ENCODE data around the gene NOSIP.

NOSIP gene

GRCh38 chr19:49544154-49544553, 36.2 kb downstream of the NOSIP start:
- DNase-seq (ENCODE audit: low read depth), result no peak

GRCh38 chr19:49543032-49543431, 37.3 kb downstream of the NOSIP start:
- DNase-seq (ENCODE audit: low read depth), result no peak

DNA sequence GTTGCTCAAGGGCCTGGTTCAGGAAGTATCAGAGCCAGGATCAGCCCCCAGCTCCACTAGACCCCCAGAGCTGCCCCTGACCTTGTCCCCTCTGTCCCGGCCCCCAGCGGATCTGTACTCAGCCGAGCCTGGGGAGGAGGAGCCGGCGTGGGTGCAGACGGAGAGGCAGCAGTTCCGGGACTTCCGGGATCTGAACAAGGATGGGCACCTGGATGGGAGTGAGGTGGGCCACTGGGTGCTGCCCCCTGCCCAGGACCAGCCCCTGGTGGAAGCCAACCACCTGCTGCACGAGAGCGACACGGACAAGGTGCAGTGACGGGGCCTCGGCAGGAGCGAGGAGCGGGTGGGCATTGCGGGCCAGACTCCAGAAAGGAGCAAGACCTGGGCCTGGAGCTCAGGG, 37.9 kb downstream of the NOSIP start:
- no peak for DNase-seq (ENCODE audit: low read depth)

- DNase-seq (ENCODE audit: low read depth), result no peak
These were observed 38.4 kb downstream of the NOSIP start for GRCh38 chr19:49541914-49542313.

- no peak for DNase-seq (ENCODE audit: low read depth)
These were observed 41.0 kb downstream of the NOSIP start for GRCh38 chr19:49539192-49539952.

DNA sequence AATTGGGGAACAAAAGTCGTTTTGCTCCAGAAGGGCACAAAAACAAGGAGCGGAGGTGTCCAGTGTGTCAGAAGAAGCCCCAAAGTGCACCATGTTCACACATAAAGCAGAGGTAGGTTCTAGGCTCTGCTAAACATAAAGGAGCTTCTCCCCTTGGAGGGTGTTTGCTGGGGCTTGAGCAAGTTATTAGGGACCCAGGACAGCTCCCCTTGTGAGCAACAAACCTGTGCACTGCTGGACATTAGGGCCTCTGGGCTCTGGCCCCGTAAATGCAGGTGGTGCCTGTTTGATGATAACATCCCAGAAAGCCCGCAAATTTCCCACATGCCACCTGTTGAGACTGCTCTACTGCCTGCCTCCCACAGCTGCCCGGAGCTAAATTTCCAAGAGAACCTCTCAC, 41.7 kb downstream of the NOSIP start:
- DNase-seq (ENCODE audit: low read depth), result no peak

DNA sequence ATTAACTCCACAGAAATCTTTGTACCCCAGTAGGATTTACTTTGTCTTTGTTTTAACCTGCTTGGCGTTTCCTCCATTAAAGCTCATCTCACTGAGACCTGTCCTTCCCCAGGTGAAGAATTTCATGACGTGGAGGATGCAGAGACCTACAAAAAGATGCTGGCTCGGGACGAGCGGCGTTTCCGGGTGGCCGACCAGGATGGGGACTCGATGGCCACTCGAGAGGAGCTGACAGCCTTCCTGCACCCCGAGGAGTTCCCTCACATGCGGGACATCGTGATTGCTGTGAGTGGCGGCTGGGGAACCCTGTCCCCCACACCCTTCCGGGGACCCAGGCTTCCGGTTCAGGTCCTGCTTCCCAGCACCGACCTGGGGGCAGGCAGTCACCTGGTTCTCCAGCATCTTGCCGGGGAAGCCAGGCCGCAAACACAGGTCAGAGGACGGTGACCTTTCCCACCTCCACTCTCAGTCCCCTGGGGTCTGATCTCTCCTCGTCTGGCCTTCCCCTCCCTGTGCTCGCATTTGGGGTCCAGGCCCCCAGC, 43.4 kb downstream of the NOSIP start:
- DNase-seq (ENCODE audit: low read depth), result no peak

DNA sequence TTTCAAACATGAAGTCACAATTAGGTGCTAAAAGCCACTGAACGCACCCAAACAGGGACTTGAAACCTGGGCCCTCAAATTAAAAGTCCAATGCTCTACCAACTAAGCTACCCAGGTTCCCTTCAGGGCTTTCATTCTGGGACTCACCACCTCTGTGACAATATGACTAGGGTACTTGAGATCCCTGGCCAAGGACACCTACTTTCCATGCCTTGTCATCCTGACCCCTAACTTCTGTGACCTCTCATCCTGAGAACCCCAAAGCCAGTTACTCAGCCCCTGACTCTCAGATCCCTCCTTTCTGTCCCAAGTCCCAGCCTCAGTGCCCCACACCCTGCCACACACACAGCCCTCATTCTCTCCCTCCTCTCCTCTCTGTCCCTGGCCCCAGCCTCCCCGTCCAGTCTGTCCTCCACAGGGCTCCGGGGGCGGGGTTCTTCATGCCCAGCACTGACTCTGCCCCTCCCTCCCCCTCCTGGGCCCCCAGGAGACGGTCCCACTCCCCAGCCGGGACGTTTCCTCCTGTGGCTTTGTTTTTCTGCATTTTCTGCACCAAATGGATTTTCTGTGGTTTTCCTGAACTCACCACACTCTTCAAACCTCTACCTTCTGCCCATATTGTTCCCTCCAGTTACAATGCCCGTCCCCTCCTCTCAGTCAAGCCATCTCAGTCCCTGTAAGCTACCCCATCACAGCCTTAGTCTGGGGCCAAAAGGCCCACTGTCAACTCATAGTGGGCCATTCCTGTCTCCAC, 45.5 kb downstream of the NOSIP start:
- DNase-seq (ENCODE audit: low read depth), result no peak

GRCh38 chr19:49533551-49534488, 46.5 kb downstream of the NOSIP start:
- DNase-seq (ENCODE audit: low read depth), result peak; percentile 79

DNA sequence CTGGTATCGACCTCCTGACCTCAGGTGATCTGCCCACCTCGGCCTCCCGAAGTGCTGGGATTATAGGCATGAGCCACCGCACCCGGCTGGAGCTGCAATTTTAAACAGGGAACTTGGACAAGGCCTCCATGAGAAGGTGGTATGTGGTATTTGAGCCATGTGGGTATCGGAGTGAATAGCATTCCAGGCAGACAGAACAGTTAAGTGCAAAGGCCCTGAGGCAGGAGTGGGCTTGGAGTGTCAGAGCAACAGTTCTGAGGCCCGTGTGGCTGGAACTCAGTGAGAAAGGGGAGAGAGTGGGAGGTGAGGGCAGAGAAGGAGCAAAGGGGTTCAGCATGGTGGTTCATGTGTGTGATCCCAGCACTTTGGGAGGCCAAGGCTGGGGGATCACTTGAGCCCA, 49.6 kb downstream of the NOSIP start:
- no peak for DNase-seq (ENCODE audit: low read depth)

- DNase-seq (ENCODE audit: low read depth), result no peak
These were observed 52.1 kb downstream of the NOSIP start for GRCh38 chr19:49528211-49528771.

- no peak for DNase-seq (ENCODE audit: low read depth)
These were observed 55.4 kb downstream of the NOSIP start for GRCh38 chr19:49524812-49525455.

DNA sequence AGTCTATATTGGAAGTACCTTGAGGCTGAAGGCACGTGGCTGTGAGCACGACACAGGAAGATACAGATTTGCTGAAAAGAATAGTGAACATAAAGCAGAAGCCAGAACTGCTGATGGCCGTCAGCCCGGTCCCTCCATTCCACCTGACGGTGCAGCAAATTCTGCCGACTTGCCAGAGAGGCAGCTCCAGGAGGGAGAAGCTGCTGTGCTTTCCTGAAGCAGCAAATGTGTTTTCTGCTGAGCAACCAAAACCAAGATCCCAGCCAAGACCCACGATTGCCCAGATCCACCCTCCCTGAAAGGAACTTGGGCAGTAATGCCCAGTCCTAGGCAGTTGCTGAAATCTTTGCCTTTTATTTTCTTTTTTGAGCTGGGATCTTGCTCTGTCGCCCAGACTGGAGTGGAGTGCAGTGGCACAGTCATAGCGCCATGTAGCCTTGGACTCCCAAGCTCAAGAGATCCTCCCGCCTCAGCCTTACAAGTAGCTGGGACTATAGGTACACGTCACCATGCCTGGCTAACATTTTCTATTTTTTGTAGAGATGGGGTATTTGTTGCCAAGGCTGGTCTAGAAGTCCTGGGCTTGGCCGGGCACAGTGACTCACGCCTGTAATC, 59.5 kb downstream of the NOSIP start:
- no peak for DNase-seq (ENCODE audit: low read depth)

DNA sequence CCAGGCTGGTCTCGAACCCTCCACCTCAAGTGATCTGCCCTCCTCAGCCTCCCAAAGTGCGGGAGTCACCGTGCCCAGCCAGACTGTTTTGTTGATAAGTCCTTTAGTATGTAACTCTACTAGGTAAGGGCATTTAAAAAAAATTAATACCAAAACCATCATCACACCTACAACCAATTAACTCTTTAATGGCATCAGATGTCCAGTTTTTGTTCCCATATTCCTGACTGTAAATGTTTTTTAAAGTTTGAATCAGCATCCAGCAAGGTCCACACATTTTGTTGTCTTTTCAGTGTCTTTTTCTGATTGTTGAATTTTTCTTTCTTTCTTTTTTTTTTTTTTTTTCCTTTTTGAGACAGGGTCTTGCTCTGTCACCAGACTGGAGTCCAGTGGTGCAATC, 62.3 kb downstream of the NOSIP start:
- no peak for DNase-seq (ENCODE audit: low read depth)

DNA sequence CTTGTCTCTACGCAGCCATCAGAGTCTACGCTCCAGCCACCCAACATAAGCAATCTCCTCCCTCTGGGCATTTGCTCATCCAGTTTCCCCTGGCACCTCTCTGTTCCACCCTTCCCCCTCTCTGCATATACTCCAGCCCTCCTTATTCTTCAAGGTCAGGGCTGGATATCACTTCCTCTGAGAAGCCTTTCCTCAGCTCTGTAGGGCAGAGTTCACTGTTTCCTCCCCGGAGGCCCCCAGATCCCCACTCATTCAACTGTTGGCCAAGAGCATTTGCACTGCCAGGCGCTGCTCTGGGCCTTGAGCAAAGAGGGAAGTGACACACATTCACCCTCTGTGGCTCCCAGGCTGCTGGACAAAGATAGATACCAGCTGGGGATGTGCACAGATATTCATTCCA, 64.6 kb downstream of the NOSIP start:
- no peak for DNase-seq (ENCODE audit: low read depth)

GRCh38 chr19:49514151-49514550, 66.2 kb downstream of the NOSIP start:
- DNase-seq (ENCODE audit: low read depth), result no peak

DNA sequence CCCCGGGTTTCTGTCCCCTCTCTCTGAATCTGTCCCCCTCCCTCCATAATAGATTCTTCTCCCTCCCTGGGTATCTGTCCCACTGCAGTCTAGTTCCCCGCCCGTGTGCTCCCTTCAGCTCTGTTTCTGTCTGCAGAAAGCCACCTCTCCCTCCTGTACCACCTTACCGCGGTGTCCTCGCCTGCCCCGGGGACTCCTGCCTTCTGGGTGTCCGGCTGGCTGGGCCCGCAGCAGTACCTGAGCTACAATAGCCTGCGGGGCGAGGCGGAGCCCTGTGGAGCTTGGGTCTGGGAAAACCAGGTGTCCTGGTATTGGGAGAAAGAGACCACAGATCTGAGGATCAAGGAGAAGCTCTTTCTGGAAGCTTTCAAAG, 66.6 kb downstream of the NOSIP start:
- no peak for DNase-seq (ENCODE audit: low read depth)

GRCh38 chr19:49512970-49513745, 67.2 kb downstream of the NOSIP start:
- DNase-seq (ENCODE audit: low read depth), result no peak

GRCh38 chr19:49507803-49508494, 72.4 kb downstream of the NOSIP start:
- DNase-seq (ENCODE audit: low read depth), result no peak

All from stimulated activated CD8-positive, alpha-beta memory T cell treated with anti-CD3 and anti-CD28 coated beads, Interleukin-12 subunit alpha, Interleukin-12 subunit beta, amount 100 ng/mL, for 4 hours (primary cell).